Measurements from ENCODE around the gene CD9.

Gene CD9

GRCh38 chr12:6178981-6179761 is 21.0 kb upstream of the CD9 start:
- H2BK15ac ChIP-seq (ENCODE audit: low read length) = peak overlapping the region; percentile 66
- H3K14ac ChIP-seq (ENCODE audit: low read length) = no peak overlapping the region
- no peak overlapping the region for H2BK5ac ChIP-seq (ENCODE audit: low read length)
- WGBS, 2 donors (ENCODE audit: extremely low coverage in 2 of 2, insufficient read length in 2 of 2, insufficient replicate concordance in 1 of 2) = no CpG with 5 or more reads among the region's 10 CpGs
- peak overlapping the region; percentile 78 for H2AFZ ChIP-seq (ENCODE audit: low read length)
- no peaks in the 10 kb centered on the region for H3K79me1 ChIP-seq (ENCODE audit: low read depth, low read length)
- H3K27me3 ChIP-seq (ENCODE audit: control insufficient read depth in 3 of 3, insufficient read depth in 3 of 3, low read depth in 1 of 3, low read length in 3 of 3) = no peaks in the 10 kb centered on the region
- peak overlapping the region; percentile 39 for H3K18ac ChIP-seq (ENCODE audit: low read length)
- no peak overlapping the region for H2BK120ac ChIP-seq (ENCODE audit: low read depth, low read length)
- H3K4ac ChIP-seq (ENCODE audit: low read length) = no peak overlapping the region
- peak overlapping the region; percentile 38 for H3K9ac ChIP-seq (ENCODE audit: low read depth, low read length, poor library complexity)
- no peak overlapping the region for H3K4me2 ChIP-seq (ENCODE audit: insufficient read depth, low read length, poor library complexity, severe bottlenecking)
- no peak overlapping the region for H3K23ac ChIP-seq (ENCODE audit: low read depth, low read length, poor library complexity)
- no peak overlapping the region for H3K4me3 ChIP-seq (ENCODE audit: low read length in 2 of 2)
- peaks cover 26 to 29% of the 10 kb centered on the region in 2 donors for H3K4me1 ChIP-seq (ENCODE audit: control insufficient read depth in 2 of 2, insufficient read depth in 1 of 2, low read depth in 1 of 2, low read length in 2 of 2)
- DNase-seq (ENCODE audit: low spot score) = no peak
- H3K27ac ChIP-seq (replicated peaks; ENCODE audit: low read length) = peak overlapping the region; percentile 47
- no peaks in the 10 kb centered on the region for H3K9me3 ChIP-seq (replicated peaks in 1 of 2; ENCODE audit: control insufficient read depth in 2 of 2, insufficient read depth in 1 of 2, low read depth in 1 of 2, low read length in 2 of 2)
- peak overlapping the region; percentile 34 for H2AK5ac ChIP-seq (ENCODE audit: low read depth, low read length)
- peak overlapping the region; percentile 93 for H4K8ac ChIP-seq (ENCODE audit: low read depth, low read length)
- H4K91ac ChIP-seq (ENCODE audit: low read depth, low read length, poor library complexity) = no peak overlapping the region
- H2BK12ac ChIP-seq (ENCODE audit: low read length) = peak overlapping the region; percentile 44
- H3K36me3 ChIP-seq (replicated peaks in 1 of 2; ENCODE audit: control insufficient read depth in 2 of 2, insufficient read depth in 2 of 2, low read length in 2 of 2) = no peaks in the 10 kb centered on the region

- peak overlapping the region; percentile 79 for H2BK15ac ChIP-seq (ENCODE audit: low read length)
- no peak overlapping the region for H3K4me3 ChIP-seq (ENCODE audit: low read length in 2 of 2)
- peak overlapping the region; percentile 93 for H3K18ac ChIP-seq (ENCODE audit: low read length)
- peak overlapping the region; percentile 29 for H2BK5ac ChIP-seq (ENCODE audit: low read length)
- H2AK5ac ChIP-seq (ENCODE audit: low read depth, low read length) = peak overlapping the region; percentile 17
- no peaks in the 10 kb centered on the region for H3K79me1 ChIP-seq (ENCODE audit: low read depth, low read length)
- no peak overlapping the region for H3K27ac ChIP-seq (replicated peaks; ENCODE audit: low read length)
- H4K8ac ChIP-seq (ENCODE audit: low read depth, low read length) = peak overlapping the region; percentile 94
- H3K27me3 ChIP-seq (ENCODE audit: control insufficient read depth in 3 of 3, insufficient read depth in 3 of 3, low read depth in 1 of 3, low read length in 3 of 3) = no peaks in the 10 kb centered on the region
- peak overlapping the region; percentile 78 for H2BK120ac ChIP-seq (ENCODE audit: low read depth, low read length)
- H3K9ac ChIP-seq (ENCODE audit: low read depth, low read length, poor library complexity) = peak overlapping the region; percentile 38
- H2BK12ac ChIP-seq (ENCODE audit: low read length) = peak overlapping the region; percentile 67
- WGBS, 2 donors (ENCODE audit: extremely low coverage in 2 of 2, insufficient read length in 2 of 2, insufficient replicate concordance in 1 of 2) = no CpG with 5 or more reads among the region's 21 CpGs
- H3K4me1 ChIP-seq (ENCODE audit: control insufficient read depth in 2 of 2, insufficient read depth in 1 of 2, low read depth in 1 of 2, low read length in 2 of 2) = peaks cover 26 to 29% of the 10 kb centered on the region in 2 donors
- no peaks in the 10 kb centered on the region for H3K36me3 ChIP-seq (replicated peaks in 1 of 2; ENCODE audit: control insufficient read depth in 2 of 2, insufficient read depth in 2 of 2, low read length in 2 of 2)
- no peak for DNase-seq (ENCODE audit: low spot score)
- peak overlapping the region; percentile 94 for H3K4ac ChIP-seq (ENCODE audit: low read length)
- H3K9me3 ChIP-seq (replicated peaks in 1 of 2; ENCODE audit: control insufficient read depth in 2 of 2, insufficient read depth in 1 of 2, low read depth in 1 of 2, low read length in 2 of 2) = no peaks in the 10 kb centered on the region
- peak overlapping the region; percentile 22 for H3K23ac ChIP-seq (ENCODE audit: low read depth, low read length, poor library complexity)
- no peak overlapping the region for H4K91ac ChIP-seq (ENCODE audit: low read depth, low read length, poor library complexity)
- peak overlapping the region; percentile 74 for H2AFZ ChIP-seq (ENCODE audit: low read length)
- H3K14ac ChIP-seq (ENCODE audit: low read length) = no peak overlapping the region
- no peak overlapping the region for H3K4me2 ChIP-seq (ENCODE audit: insufficient read depth, low read length, poor library complexity, severe bottlenecking)
Measured at GRCh38 chr12:6180268-6181051, 19.7 kb upstream of the CD9 start.

- peaks cover 26 to 29% of the 10 kb centered on the region in 2 donors for H3K4me1 ChIP-seq (ENCODE audit: control insufficient read depth in 2 of 2, insufficient read depth in 1 of 2, low read depth in 1 of 2, low read length in 2 of 2)
Measured at GRCh38 chr12:6181166-6181565, 19.0 kb upstream of the CD9 start.

More at GRCh38 chr12:6181166-6181565, 19.0 kb upstream of the CD9 start:
- Histone ChIP-seq H2BK120ac (ENCODE audit: low read depth, low read length) (no peak overlapping the region), H3K4me3 (ENCODE audit: low read length in 2 of 2) (no peak overlapping the region), H3K18ac (ENCODE audit: low read length) (no peak overlapping the region), H3K23ac (ENCODE audit: low read depth, low read length, poor library complexity) (no peak overlapping the region), H3K9me3 (replicated peaks in 1 of 2; ENCODE audit: control insufficient read depth in 2 of 2, insufficient read depth in 1 of 2, low read depth in 1 of 2, low read length in 2 of 2) (no peaks in the 10 kb centered on the region), H3K27ac (replicated peaks; ENCODE audit: low read length) (no peak overlapping the region), H2BK5ac (ENCODE audit: low read length) (no peak overlapping the region), H3K36me3 (replicated peaks in 1 of 2; ENCODE audit: control insufficient read depth in 2 of 2, insufficient read depth in 2 of 2, low read length in 2 of 2) (no peaks in the 10 kb centered on the region), H3K9ac (ENCODE audit: low read depth, low read length, poor library complexity) (no peak overlapping the region), H3K4ac (ENCODE audit: low read length) (no peak overlapping the region), H2AFZ (ENCODE audit: low read length) (no peak overlapping the region), H2BK15ac (ENCODE audit: low read length) (no peak overlapping the region), H2AK5ac (ENCODE audit: low read depth, low read length) (no peak overlapping the region), H3K14ac (ENCODE audit: low read length) (no peak overlapping the region), H3K79me1 (ENCODE audit: low read depth, low read length) (no peaks in the 10 kb centered on the region), H4K8ac (ENCODE audit: low read depth, low read length) (no peak overlapping the region), H2BK12ac (ENCODE audit: low read length) (no peak overlapping the region), H4K91ac (ENCODE audit: low read depth, low read length, poor library complexity) (no peak overlapping the region), H3K27me3 (ENCODE audit: control insufficient read depth in 3 of 3, insufficient read depth in 3 of 3, low read depth in 1 of 3, low read length in 3 of 3) (no peaks in the 10 kb centered on the region), H3K4me2 (ENCODE audit: insufficient read depth, low read length, poor library complexity, severe bottlenecking) (no peak overlapping the region)
- no peak for DNase-seq (ENCODE audit: low spot score)
- no CpG with 5 or more reads among the region's 1 CpG for WGBS, 2 donors (ENCODE audit: extremely low coverage in 2 of 2, insufficient read length in 2 of 2, insufficient replicate concordance in 1 of 2)

Data from neuronal stem cell (in vitro differentiated cells).